Stimulated activated memory B cell treated with anti-CD40 and anti-IgM and Interleukin-4, amounts not matched to agents 10 μg/mL and 1 μg/mL and 100 μg/mL, for 72 hours (primary cell): ENCODE measurements around the gene NIN.
A peak's percentile ranks its signal among the peaks of the same experiment; 100 is the strongest.
"Not testable (repeated sequence)": the region's sequence is repeated elsewhere in the genome, so short reads cannot be mapped to it uniquely, and the experiment has no call there.

Source experiments
- ATAC-seq: fragments of 150-1000 bp; cut with Tn5 transposase; 2 replicates; pipeline ENCODE4 v1.10.0; 2021
- H3K27ac Mint-ChIP-seq: one replicate; pipeline ENCODE4 v1.8.0; 2022; ENCODE audit warnings: mild to moderate bottlenecking, mixed read lengths
- H3K27me3 Mint-ChIP-seq: one replicate; pipeline ENCODE4 v1.8.0; 2022; ENCODE audit warnings: mixed read lengths
- H3K36me3 Mint-ChIP-seq: one replicate; pipeline ENCODE4 v1.8.0; 2022; ENCODE audit warnings: mixed read lengths
- H3K4me1 Mint-ChIP-seq: one replicate; pipeline ENCODE4 v1.8.0; 2022; ENCODE audit warnings: mixed read lengths
- H3K4me3 Mint-ChIP-seq: one replicate; pipeline ENCODE4 v1.8.0; 2022; ENCODE audit warnings: mild to moderate bottlenecking, moderate library complexity, mixed read lengths
- H3K9me3 Mint-ChIP-seq: one replicate; pipeline ENCODE4 v1.8.0; 2022; ENCODE audit warnings: mixed read lengths

NIN gene

DNA sequence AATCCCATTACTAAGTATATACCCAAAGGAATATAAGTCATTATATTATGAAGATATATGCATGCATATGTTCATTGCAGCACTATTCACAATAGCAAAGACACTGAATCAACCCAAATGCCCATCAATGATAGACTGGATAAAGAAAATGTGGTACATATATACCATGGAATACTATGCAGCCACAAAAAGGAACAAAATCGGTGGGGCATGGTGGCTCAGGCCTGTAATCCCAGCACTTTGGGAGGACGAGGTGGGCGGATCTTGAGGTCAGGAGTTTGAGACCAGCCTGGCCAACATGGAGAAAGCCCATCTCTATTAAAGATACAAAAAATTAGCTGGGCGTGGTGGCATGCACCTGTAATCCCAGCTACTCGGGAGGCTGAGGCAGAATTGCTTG lies 15.4 kb downstream of the NIN start:
- ATAC-seq, H3K27me3 Mint-ChIP-seq, H3K9me3 Mint-ChIP-seq: not testable (repeated sequence)
- Mint-ChIP-seq H3K4me1 (peaks cover 70% of the 10 kb centered on the region), H3K36me3 (peaks cover 52% of the 10 kb centered on the region), H3K4me3 (peak overlapping the region; percentile 29), H3K27ac (peak overlapping the region; percentile 84)

DNA sequence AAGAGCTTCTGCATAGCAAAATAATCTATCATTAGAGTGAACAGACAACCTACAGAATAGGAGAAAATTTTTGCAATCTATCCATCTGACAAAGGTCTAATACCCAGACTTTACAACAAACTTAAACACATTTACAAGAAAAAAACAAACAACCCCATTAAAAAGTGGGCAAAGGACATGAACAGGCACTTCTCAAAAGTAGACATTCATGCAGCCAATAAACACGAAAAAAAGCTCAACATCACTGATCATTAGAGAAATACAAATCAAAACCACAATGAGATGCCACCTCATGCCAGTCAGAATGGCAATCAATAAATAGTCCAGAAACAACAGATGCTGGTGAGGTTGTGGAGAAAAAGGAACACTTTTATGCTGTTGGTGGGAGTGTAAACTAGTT lies 15.9 kb downstream of the NIN start:
- H3K4me1 Mint-ChIP-seq = peaks cover 65% of the 10 kb centered on the region
- peak overlapping the region; percentile 84 for H3K27ac Mint-ChIP-seq

DNA sequence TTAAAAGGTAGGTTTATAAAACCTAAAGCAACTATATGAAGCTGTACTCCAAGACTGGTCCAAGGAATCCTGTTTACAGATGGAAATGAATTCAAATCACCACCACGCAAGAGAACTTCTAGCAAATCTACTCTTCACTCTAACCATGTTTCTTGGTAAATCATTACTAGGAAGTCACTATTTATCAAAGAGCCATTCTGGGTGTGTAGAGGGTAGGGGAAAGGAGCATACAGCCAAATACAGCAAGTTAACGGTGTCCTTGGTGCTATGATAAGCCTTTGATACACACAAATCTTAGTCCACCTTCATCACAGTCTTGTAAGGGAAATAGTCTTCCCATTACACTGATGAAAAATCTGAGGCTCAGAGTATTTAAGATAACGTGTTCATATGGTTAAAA lies 16.8 kb downstream of the NIN start:
- H3K4me3 Mint-ChIP-seq = peak overlapping the region; percentile 46
- H3K4me1 Mint-ChIP-seq = peaks cover 63% of the 10 kb centered on the region
- no peak for ATAC-seq
- peaks cover 44% of the 10 kb centered on the region for H3K36me3 Mint-ChIP-seq
- no peaks in the 10 kb centered on the region for H3K27me3 Mint-ChIP-seq
- H3K9me3 Mint-ChIP-seq = peaks cover 3% of the 10 kb centered on the region
- peak overlapping the region; percentile 84 for H3K27ac Mint-ChIP-seq

More for the DNA sequence above, 15.9 kb downstream of the NIN start:
- not testable (repeated sequence) for H3K4me3 Mint-ChIP-seq, ATAC-seq, H3K9me3 Mint-ChIP-seq, H3K27me3 Mint-ChIP-seq
- peaks cover 48% of the 10 kb centered on the region for H3K36me3 Mint-ChIP-seq

DNA sequence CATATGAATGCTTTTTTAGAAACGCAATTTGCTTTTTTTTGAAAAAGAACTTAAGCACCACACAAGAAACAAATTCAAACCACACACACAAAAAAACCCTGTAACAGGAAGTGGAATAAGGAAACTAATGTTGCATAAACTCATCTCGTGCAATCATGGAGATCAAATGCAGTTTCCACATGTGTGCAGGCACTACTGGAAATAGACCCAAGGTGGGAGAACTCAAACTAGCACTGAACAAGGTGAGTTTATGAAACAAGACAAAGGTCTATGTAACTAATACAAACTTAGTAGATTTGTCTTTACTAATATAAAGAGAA lies 17.5 kb downstream of the NIN start:
- Mint-ChIP-seq H3K36me3 (peaks cover 41% of the 10 kb centered on the region), H3K27me3 (no peaks in the 10 kb centered on the region), H3K27ac (peak overlapping the region; percentile 84), H3K4me3 (peak overlapping the region; percentile 64), H3K4me1 (peaks cover 61% of the 10 kb centered on the region), H3K9me3 (peaks cover 3% of the 10 kb centered on the region)
- peak; percentile 89 for ATAC-seq

DNA sequence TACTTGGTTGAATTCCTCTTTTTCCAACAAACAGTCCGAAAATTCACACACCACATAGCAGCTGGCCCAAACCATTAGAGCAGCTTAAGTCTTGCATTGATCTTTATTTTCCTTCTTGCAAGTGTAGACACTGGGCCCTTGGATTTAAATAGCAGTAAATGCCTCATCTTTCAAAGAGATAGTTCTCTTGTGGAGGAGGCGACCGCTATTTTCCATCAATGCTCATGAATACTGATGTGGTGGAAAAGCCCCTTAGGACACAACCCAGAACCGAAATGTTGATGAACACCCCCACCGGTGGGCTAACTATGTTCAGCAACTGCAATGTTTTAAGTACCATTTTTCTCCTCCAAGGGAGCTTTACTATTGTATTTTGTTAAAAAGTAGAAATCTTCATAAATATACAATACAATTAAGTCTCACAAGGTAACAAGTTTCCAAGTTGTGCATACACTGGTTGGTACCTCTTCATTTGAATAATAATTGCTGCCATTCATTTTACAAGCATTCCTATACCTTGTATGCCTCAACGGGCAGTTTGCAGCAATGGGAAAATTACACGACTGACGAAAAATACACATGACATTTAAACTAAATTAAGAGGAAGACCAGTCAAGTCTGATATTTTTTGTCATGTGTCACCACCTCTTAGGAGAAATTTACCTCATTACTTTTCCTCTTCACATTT lies 18.0 kb downstream of the NIN start:
- peak; percentile 77 for ATAC-seq

DNA sequence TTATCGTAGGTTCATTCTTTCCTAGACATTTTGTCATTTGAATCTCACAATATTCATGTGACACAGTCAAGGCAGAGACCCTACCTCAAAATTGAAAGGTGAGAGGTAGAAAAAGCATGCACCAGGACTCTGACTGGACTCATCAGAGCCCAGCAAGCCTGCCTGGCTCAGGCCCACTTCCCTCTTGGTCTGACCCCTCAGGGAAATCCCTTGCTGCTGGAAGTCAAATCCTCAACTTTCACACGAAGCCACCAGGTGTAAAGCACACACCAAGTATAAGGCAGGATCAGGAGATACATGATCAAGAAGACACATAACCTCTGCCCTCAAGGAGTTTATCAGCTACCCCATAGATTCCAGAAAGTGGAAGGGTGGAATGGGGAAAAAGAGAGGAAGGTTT lies 18.8 kb downstream of the NIN start:
- no peaks in the 10 kb centered on the region for H3K27me3 Mint-ChIP-seq
- peaks cover 57% of the 10 kb centered on the region for H3K4me1 Mint-ChIP-seq
- peak overlapping the region; percentile 48 for H3K4me3 Mint-ChIP-seq
- peaks cover 37% of the 10 kb centered on the region for H3K36me3 Mint-ChIP-seq
- H3K27ac Mint-ChIP-seq = peak overlapping the region; percentile 84
- peaks cover 3% of the 10 kb centered on the region for H3K9me3 Mint-ChIP-seq
- peak; percentile 54 for ATAC-seq

More for the DNA sequence above, 18.0 kb downstream of the NIN start:
- Mint-ChIP-seq H3K4me1 (peaks cover 58% of the 10 kb centered on the region), H3K36me3 (peaks cover 37% of the 10 kb centered on the region), H3K9me3 (peaks cover 3% of the 10 kb centered on the region), H3K27me3 (no peaks in the 10 kb centered on the region), H3K4me3 (peak overlapping the region; percentile 64), H3K27ac (peak overlapping the region; percentile 84)

DNA sequence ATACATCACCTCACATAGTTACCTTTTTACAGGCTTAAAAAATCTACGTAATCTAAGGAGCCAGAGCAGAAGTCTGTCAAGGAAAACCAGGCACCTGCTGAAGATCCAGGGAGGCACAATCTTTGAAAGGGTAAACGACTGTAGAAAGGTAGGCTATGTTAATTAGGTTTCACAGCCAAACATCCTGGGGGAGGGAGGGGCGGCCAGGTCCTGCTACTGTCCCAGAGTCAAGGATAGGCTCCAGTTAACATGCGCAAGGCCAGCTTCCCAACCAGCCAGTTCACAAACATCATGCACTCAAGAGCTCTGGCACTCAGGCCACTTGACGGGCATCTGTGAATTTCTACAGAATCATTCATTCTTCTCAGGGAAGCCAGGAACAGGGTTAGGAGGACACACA lies 22.9 kb downstream of the NIN start:
- no peak overlapping the region for H3K27ac Mint-ChIP-seq
- H3K27me3 Mint-ChIP-seq = no peaks in the 10 kb centered on the region
- ATAC-seq = no peak
- H3K9me3 Mint-ChIP-seq = no peaks in the 10 kb centered on the region
- no peak overlapping the region for H3K4me3 Mint-ChIP-seq
- peaks cover 34% of the 10 kb centered on the region for H3K36me3 Mint-ChIP-seq
- H3K4me1 Mint-ChIP-seq = peaks cover 41% of the 10 kb centered on the region

DNA sequence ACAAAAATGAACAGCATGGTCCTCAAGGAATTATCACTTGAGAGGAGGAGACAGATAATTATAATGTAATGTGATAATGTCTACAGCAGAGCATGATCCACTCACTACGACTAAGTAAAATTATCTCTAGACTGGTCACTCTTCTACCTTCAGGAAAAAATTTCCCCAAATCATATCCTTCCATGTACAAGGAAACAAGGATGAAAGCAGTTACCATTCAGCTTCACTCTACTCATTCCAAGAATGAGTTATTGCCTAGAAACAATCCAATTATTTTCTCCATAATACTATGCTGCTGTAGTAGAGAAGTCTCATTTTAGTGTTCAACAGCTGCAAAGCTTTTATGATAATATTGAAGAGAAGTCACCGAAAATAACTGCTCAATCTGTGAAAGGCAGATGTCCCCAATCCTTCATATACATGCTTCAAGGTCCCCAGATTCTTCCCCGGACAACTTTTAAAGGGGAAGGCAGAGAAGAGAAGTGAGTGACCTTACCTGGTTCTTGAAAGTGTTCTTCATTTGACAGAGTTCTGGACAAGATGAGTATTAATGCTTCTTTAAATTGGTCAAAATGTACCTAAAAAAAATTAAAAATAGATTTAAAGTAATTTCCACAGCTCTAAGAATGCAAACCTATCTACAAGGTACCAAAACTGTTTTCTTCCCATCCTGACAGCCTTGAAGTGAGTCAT lies 24.6 kb downstream of the NIN start:
- peaks cover 29% of the 10 kb centered on the region for H3K4me1 Mint-ChIP-seq
- peaks cover 34% of the 10 kb centered on the region for H3K36me3 Mint-ChIP-seq
- H3K9me3 Mint-ChIP-seq = no peaks in the 10 kb centered on the region
- peak overlapping the region; percentile 57 for H3K27ac Mint-ChIP-seq
- no peaks in the 10 kb centered on the region for H3K27me3 Mint-ChIP-seq
- no peak for ATAC-seq
- no peak overlapping the region for H3K4me3 Mint-ChIP-seq

DNA sequence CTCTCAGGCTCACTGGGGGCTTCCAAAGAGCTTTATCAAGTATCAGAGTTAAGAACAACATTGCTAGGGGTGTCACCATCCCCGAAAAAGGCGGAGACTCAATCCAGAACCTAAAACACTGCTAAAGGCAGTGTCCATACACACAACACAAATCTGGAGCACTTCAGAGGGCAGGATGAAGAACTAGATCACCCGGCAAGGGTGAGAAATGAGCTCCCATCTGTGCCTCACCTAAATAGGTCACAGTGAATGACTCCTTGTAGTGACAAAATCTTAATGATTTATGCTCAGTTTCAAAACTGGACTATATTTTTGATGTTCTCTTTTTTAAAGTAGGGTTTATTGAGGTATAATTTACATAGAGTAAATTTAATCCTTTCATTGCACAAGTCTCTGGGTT lies 25.6 kb downstream of the NIN start:
- peak overlapping the region; percentile 57 for H3K27ac Mint-ChIP-seq
- H3K27me3 Mint-ChIP-seq = no peaks in the 10 kb centered on the region
- ATAC-seq = no peak
- peaks cover 34% of the 10 kb centered on the region for H3K36me3 Mint-ChIP-seq
- H3K9me3 Mint-ChIP-seq = no peaks in the 10 kb centered on the region
- peaks cover 29% of the 10 kb centered on the region for H3K4me1 Mint-ChIP-seq
- H3K4me3 Mint-ChIP-seq = no peak overlapping the region

DNA sequence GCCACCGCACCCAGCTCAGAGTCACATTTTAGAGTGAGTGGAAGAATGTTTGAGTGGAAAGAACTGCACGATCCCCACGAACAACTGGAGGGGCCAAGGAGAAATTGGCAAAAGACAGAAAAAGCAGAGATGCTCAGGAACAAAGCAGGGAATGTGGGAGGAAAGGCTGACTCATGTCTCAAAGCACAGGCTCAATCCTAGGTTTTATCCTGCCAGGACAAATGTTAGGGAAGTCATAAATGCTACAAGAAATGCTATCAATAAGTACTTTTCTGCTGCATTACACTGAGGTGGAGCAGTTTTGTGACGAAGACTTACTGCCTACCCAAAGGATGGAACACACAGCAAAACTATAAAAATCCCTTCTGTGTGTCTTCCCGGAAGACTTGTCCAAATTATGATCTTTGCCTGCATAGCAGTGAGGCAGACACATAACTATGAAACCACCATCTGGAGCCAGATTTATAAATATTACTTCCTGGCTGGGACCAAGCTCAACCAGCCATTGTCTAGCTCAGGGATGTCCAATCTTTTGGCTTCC lies 26.7 kb downstream of the NIN start:
- Mint-ChIP-seq H3K27me3 (no peaks in the 10 kb centered on the region), H3K4me1 (peaks cover 23% of the 10 kb centered on the region), H3K36me3 (peaks cover 33% of the 10 kb centered on the region), H3K27ac (no peak overlapping the region), H3K9me3 (no peaks in the 10 kb centered on the region), H3K4me3 (no peak overlapping the region)
- no peak for ATAC-seq

DNA sequence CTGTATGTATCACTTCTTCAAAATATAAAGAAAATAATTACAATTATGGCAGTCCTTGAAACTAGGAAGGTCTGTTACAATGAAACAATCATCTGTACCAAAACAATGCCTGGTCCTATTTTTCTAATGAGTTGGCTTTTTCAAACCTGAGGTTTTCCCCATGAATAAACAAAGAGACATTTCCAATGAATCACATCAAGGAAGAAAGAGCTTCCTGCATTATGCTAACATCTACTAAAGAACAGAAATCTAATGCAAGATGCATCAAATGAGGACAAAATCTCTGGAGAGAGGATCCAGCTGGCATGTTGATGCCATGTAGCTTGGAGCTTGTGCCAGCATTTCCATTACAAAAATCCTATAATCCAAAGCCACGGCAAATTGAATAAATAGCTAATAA lies 29.3 kb downstream of the NIN start:
- no peaks in the 10 kb centered on the region for H3K9me3 Mint-ChIP-seq
- peaks cover 49% of the 10 kb centered on the region for H3K36me3 Mint-ChIP-seq
- H3K4me3 Mint-ChIP-seq = no peak overlapping the region
- H3K4me1 Mint-ChIP-seq = peaks cover 45% of the 10 kb centered on the region
- no peak overlapping the region for H3K27ac Mint-ChIP-seq
- no peak for ATAC-seq
- H3K27me3 Mint-ChIP-seq = no peaks in the 10 kb centered on the region

DNA sequence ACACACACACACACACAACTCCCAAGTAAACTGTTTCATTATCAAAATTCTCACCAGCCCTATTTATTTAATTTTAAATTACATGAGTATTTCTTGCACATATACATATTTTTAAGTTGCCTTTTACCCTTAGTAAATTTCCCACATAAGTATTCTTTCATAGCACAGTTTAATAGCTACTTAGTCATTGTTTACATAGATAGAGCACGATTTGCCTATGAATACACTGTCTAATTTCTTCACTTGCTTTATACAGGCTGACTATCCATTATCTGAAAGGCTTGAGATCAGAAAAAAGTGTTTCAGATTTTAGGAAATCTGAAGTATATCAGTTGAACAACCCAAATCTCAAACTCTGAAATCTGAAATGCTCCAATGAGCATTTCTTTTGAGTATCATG lies 30.9 kb downstream of the NIN start:
- no peak overlapping the region for H3K4me3 Mint-ChIP-seq
- H3K27ac Mint-ChIP-seq = no peak overlapping the region
- no peak for ATAC-seq
- no peaks in the 10 kb centered on the region for H3K9me3 Mint-ChIP-seq
- peaks cover 33% of the 10 kb centered on the region for H3K36me3 Mint-ChIP-seq
- peaks cover 49% of the 10 kb centered on the region for H3K4me1 Mint-ChIP-seq
- no peaks in the 10 kb centered on the region for H3K27me3 Mint-ChIP-seq

DNA sequence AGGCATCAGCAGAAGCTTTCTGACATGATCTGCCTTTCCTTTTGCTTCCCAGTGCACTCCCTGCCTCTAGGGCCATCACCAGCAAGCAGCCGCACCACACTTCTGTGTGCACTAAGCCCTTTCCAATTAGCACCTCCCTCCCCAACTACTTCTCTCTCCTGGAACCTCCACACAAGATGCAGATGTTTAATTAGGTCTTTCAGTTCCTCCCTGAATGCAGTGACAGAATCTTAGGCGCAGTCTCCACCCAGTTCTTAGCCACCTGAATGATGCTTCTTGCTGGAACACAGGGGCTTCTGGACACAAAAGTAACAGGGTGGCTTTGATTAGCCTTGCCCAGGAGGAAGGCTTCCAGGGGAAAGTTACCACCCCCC lies 32.9 kb downstream of the NIN start:
- Mint-ChIP-seq H3K9me3 (no peaks in the 10 kb centered on the region), H3K4me1 (peaks cover 55% of the 10 kb centered on the region), H3K27ac (peak overlapping the region; percentile 68), H3K27me3 (no peaks in the 10 kb centered on the region), H3K36me3 (peaks cover 27% of the 10 kb centered on the region), H3K4me3 (no peak overlapping the region)
- peak; percentile 95 for ATAC-seq

DNA sequence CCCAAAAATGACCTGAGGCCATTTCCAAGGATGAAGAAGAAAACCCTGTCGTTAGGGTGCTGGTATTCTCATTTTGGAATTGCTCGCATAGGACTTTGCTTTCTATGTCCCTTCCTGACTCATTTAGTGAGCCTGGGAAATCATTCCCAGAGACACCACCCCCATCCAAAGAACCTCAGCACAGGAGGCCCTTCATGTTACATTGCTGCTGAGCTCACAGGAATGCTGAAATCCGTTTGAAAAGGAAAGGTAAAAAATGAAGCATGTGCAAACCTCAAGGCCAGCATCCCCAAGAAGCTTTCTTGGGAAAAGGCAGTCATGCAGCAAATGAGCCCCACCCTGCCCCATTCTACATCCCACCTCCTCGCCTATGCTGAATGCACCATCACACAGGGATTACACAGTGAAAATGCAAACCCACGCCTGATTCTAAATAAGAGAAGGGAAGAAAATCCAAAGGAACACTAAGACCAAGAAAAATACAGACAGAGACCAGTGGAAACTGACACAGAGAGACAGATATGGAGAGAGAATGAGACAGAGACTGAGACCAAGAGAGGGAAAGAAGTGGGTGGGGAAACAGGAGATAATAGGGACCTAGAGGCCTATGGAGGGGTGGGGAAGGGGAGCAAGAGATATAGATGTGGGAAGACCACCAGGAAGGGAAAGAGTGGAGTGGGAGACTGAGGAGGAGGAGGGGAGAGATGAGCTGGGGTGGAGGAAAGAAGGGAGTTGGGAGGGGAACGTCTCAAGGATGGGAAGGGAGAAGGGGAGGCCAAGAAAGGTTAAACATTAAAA lies 33.5 kb downstream of the NIN start:
- Mint-ChIP-seq H3K4me3 (peak overlapping the region; percentile 13), H3K4me1 (peaks cover 61% of the 10 kb centered on the region), H3K9me3 (no peaks in the 10 kb centered on the region), H3K27me3 (no peaks in the 10 kb centered on the region), H3K27ac (peak overlapping the region; percentile 68), H3K36me3 (peaks cover 33% of the 10 kb centered on the region)
- ATAC-seq = no peak

DNA sequence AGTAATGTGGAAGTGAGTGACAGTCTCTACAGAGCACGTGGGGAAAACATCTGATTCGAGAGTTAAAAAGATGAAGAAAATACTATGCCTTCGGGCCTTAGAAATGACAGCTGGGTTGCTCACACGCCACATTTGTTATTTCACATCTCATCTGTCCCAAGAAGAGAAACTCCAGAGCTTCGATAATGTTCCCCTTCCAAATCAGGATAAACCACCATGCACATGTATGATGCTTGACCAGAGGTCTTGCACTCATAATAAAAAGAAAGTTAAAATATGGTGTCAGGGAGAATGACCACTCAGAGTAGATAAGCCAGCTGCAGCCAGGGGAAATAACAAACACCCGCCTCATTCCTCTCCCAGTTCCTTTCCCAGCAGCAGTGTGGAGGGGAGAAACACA lies 34.6 kb downstream of the NIN start:
- ATAC-seq = no peak
- no peaks in the 10 kb centered on the region for H3K27me3 Mint-ChIP-seq
- no peak overlapping the region for H3K27ac Mint-ChIP-seq
- peaks cover 72% of the 10 kb centered on the region for H3K4me1 Mint-ChIP-seq
- H3K36me3 Mint-ChIP-seq = peaks cover 42% of the 10 kb centered on the region
- no peak overlapping the region for H3K4me3 Mint-ChIP-seq
- H3K9me3 Mint-ChIP-seq = no peaks in the 10 kb centered on the region
